Heart right ventricle (tissue), 16 donors: ENCODE results near the gene PFDN1. TPM values are rescaled to one million over a fixed set of nuclear protein-coding genes. Genes with fewer than 3 reads are reported as not detected.
A peak's percentile ranks its signal among the peaks of the same experiment; 100 is the strongest.

Experiments
- ATAC-seq, 8 donors: fragments of 200-7000 bp; cut with Tn5 transposase; one replicate each; pipeline ENCODE4 v1.9.1; 2020; ENCODE audit warnings: mild to moderate bottlenecking in 8 of 8, moderate library complexity in 8 of 8, moderate number of reproducible peaks in 1 of 8
- DNase-seq, 2 donors: peaks; one replicate each; pipeline ENCODE4 v3.0.0-alpha.2; 2020
- H3K27ac ChIP-seq, 10 donors: fragments of 200-600 bp; sonication (generic) in 2 of 10; one replicate each; pipeline versions ENCODE4 v1.5.0 to v1.8.0; 2020 to 2022; ENCODE audit warnings: mild to moderate bottlenecking in 3 of 10
- H3K27me3 ChIP-seq, 7 donors: fragments of 200-600 bp; one replicate each; pipeline ENCODE4 v1.8.0; 2021 to 2022; ENCODE audit warnings: mild to moderate bottlenecking in 2 of 7
- H3K36me3 ChIP-seq, 9 donors: fragments of 200-600 bp; sonication (generic) in 1 of 9; one replicate each; pipeline versions ENCODE4 v1.5.0 to v1.8.0; 2020 to 2022; ENCODE audit warnings: mild to moderate bottlenecking in 2 of 9
- H3K4me1 ChIP-seq, 9 donors: fragments of 200-600 bp; sonication (generic) in 1 of 9; one replicate each; pipeline versions ENCODE4 v1.5.0 to v1.8.0; 2020 to 2022; ENCODE audit warnings: mild to moderate bottlenecking in 4 of 9
- H3K4me3 ChIP-seq, 10 donors: fragments of 200-600 bp; sonication (generic) in 2 of 10; one replicate each; pipeline versions ENCODE4 v1.5.0 to v1.8.0; 2020 to 2022; ENCODE audit warnings: mild to moderate bottlenecking in 7 of 10, moderate library complexity in 2 of 10
- H3K9me3 ChIP-seq, 11 donors: fragments of 200-600 bp in 10 of 11; sonication (generic) in 2 of 11; one replicate each; pipeline versions ENCODE4 v1.5.0 to v1.8.0; 2013 to 2022; ENCODE audit warnings: mild to moderate bottlenecking in 2 of 11, control low read depth in 1 of 11, moderate library complexity in 1 of 11
- CTCF ChIP-seq, 9 donors: fragments of 200-600 bp; sonication (generic) in 2 of 9; IDR thresholded peaks; one replicate each; pipeline versions ENCODE4 v1.5.0 to v1.8.0; 2021 to 2022; ENCODE audit warnings: antibody characterized with exemption in 9 of 9, mild to moderate bottlenecking in 5 of 9, moderate library complexity in 1 of 9
- WGBS, 2 donors: extraction: QIAGEN DNeasy Blood & Tissue Kit; methylation state at CpG; one replicate each; pipeline ENCODE4 v1.1.7; 2013; ENCODE audit warnings: inconsistent platforms in 1 of 2; 5-methylcytosine and 5-hydroxymethylcytosine counted together
- intact Hi-C, 10 donors: fragments of 100-400 bp; cut with DNase I; formaldehyde crosslinking; loops; one replicate each; pipeline versions ENCODE4 v1.11.1 to v1.14.2; 2022
- polyA plus RNA-seq, 2 donors: library from polyadenylated mRNA; stranded (reverse); fragments of 200-250 nt; gene quantifications; one replicate each; pipeline ENCODE4 v1.2.3, GENCODE V29; 2013
- total RNA-seq, 10 donors: library from RNA; stranded (reverse); fragmentation: NEBNext Ultra II Directional in 3 of 10; extraction: Animal tissue kit (Norgen Biotek cat#: 25700) in 3 of 10; gene quantifications; one replicate each; pipeline versions ENCODE4 v1.2.1 to v1.2.4, GENCODE V29; 2021 to 2023
- donor health status: Arrhythmogenic right ventricular cardiomyopathy.
- donor health status: ischemic (EF 13 %, LVEDD 7.1; RV severe dilation, severe dysfunction).
- donor health status: healthy with polysubstance abuse.
- donor health status: DM: no; HTN: yes; CAD: no.
- donor health status: DM: no; HTN: no; CAD: no.
- donor health status: ischemic (EF 25% LVEDD 6.9; RV normal size, moderate dysfunction).
- donor health status: ischemic (EF 25% LVEDD 5.7; RV mildly dilated, moderate dysfunction).
- donor health status: healthy.
- donor health status: DM: yes; HTN: yes; CAD: no.
- donor health status: Ischemic cardiomyopathy.
- donor health status: ischemic (EF 35%, LVEDD 5.7; RV mildly dilated, moderate dysfunction).
- donor health status: nonischemic (EF 11% LVEDD 7.7; RV severe dilation, severe dysfunction).
- donor health status: DM: yes; HTN: yes; CAD: no.
- donor health status: PGD.
- donor health status: ischemic (EF 29% LVEDD 5.4; RV normal size, mild dysfunction).
- donor health status: nonischemic (EF 23%, LVEDD 6.1; RV moderate dilation, normal function).

The PFDN1 gene
- total and polyA plus RNA-seq, 12 donors = 56.8 to 100 (median 80.7) TPM

GRCh38 chr5:140216478-140217074 lies 86.3 kb downstream of the PFDN1 start:
- peak overlapping the region in 7 of 10 donors; percentile 10 to 59 (median 37) for H3K27ac ChIP-seq
- no peak for TF ChIP-seq CTCF (IDR thresholded peaks at IDR 0.05)
- H3K4me3 ChIP-seq = no peak overlapping the region
- intact Hi-C loops = no loop called here
- peaks cover 0 to 10% (median 0%) of the 10 kb centered on the region in 9 donors for H3K36me3 ChIP-seq
- peak in 5 of 8 donors; percentile 18 to 52 (median 43) for ATAC-seq
- no peaks in the 10 kb centered on the region for H3K9me3 ChIP-seq
- 49 to 56% methylated on average over 5 of the region's 5 CpGs for WGBS, 2 donors
- H3K4me1 ChIP-seq = peaks cover 7 to 80% (median 62%) of the 10 kb centered on the region in 9 donors
- no peak for DNase-seq
- no peaks in the 10 kb centered on the region for H3K27me3 ChIP-seq

- DNase-seq (no peak), ATAC-seq (no peak)
- H3K27me3 ChIP-seq = no peaks in the 10 kb centered on the region
- H3K27ac ChIP-seq = no peak overlapping the region
- peaks cover 0 to 21% (median 0%) of the 10 kb centered on the region in 9 donors for H3K36me3 ChIP-seq
- intact Hi-C loops = no loop called here
- H3K4me1 ChIP-seq = peaks cover 7 to 67% (median 49%) of the 10 kb centered on the region in 9 donors
- no peak overlapping the region for H3K4me3 ChIP-seq
- WGBS, 2 donors = 91 to 97% methylated on average over 1 of the region's 1 CpG
- no peak for TF ChIP-seq CTCF (IDR thresholded peaks at IDR 0.05)
- no peaks in the 10 kb centered on the region for H3K9me3 ChIP-seq
Measured at GRCh38 chr5:140215276-140215675, 87.6 kb downstream of the PFDN1 start.

- Histone ChIP-seq H3K27me3 (no peaks in the 10 kb centered on the region), H3K9me3 (no peaks in the 10 kb centered on the region), H3K27ac (no peak overlapping the region), H3K36me3 (peaks cover 0 to 23% (median 0%) of the 10 kb centered on the region in 9 donors), H3K4me1 (peaks cover 7 to 62% (median 44%) of the 10 kb centered on the region in 9 donors), H3K4me3 (no peak overlapping the region)
- no peak for DNase-seq
- peak in 1 of 8 donors; percentile 26 for ATAC-seq
- TF ChIP-seq CTCF (IDR thresholded peaks at IDR 0.05) = no peak
- intact Hi-C loops = no loop called here
- 86 to 87% methylated on average over 4 of the region's 4 CpGs for WGBS, 2 donors
Measured at GRCh38 chr5:140214831-140215230, 88.1 kb downstream of the PFDN1 start.

GRCh38 chr5:140213370-140213983 lies 89.4 kb downstream of the PFDN1 start:
- Histone ChIP-seq H3K27me3 (no peaks in the 10 kb centered on the region), H3K4me1 (peaks cover 4 to 49% (median 31%) of the 10 kb centered on the region in 9 donors), H3K4me3 (no peak overlapping the region), H3K27ac (no peak overlapping the region), H3K9me3 (no peaks in the 10 kb centered on the region), H3K36me3 (peaks cover 0 to 23% (median 0%) of the 10 kb centered on the region in 9 donors)
- no peak for DNase-seq
- 95 to 96% methylated on average over 1 of the region's 1 CpG for WGBS, 2 donors
- TF ChIP-seq CTCF (IDR thresholded peaks at IDR 0.05) = no peak
- ATAC-seq = no peak
- intact Hi-C loops = no loop called here
